ENCODE results near the gene FBXO31. TPM values are rescaled to one million over a fixed set of nuclear protein-coding genes. Genes with fewer than 3 reads are reported as not detected.

Gene FBXO31
- total and polyA plus RNA-seq, 12 donors: 19.2 to 106 (median 65.9) TPM

DNA sequence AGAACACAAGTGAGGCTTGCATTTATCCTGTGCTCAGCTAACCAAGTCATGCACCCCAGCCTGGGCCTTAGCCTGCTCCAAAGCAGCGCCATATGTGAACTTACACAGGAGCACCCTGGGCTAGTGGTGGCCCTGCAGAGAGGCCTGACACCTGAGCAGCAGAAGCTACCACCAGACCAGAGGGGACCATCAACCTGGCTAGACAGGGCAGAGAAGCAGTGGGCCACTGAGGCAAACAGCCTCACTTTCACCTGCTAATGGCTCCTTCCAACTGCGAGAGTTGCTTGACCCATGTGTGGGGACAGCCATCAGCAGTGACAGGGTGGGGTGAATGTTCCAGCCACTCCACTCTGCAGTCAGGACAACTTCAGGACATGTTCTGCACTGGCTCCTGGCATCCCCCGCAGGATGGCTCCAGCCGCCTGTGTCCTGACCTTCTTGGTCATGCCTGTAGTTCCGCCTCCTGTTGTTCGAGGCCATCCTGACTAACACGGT lies 63.5 kb downstream of the FBXO31 start:
- intact Hi-C loops (cut with DNase I): loop anchor here in 1 of 2 donors (10.0 kb wide), 1 partner anchor 315 kb away; no protein-coding TSS in a partner anchor
- H3K27me3 ChIP-seq: no peaks in the 10 kb centered on the region
- TF ChIP-seq, protein P1, sequence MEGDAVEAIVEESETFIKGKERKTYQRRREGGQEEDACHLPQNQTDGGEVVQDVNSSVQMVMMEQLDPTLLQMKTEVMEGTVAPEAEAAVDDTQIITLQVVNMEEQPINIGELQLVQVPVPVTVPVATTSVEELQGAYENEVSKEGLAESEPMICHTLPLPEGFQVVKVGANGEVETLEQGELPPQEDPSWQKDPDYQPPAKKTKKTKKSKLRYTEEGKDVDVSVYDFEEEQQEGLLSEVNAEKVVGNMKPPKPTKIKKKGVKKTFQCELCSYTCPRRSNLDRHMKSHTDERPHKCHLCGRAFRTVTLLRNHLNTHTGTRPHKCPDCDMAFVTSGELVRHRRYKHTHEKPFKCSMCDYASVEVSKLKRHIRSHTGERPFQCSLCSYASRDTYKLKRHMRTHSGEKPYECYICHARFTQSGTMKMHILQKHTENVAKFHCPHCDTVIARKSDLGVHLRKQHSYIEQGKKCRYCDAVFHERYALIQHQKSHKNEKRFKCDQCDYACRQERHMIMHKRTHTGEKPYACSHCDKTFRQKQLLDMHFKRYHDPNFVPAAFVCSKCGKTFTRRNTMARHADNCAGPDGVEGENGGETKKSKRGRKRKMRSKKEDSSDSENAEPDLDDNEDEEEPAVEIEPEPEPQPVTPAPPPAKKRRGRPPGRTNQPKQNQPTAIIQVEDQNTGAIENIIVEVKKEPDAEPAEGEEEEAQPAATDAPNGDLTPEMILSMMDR (IDR thresholded peaks at IDR 0.05): no peak
- no peak for TF ChIP-seq POLR2A (IDR thresholded peaks at IDR 0.05)
- H3K36me3 ChIP-seq (replicated peaks in 1 of 2): no peaks in the 10 kb centered on the region
- H3K4me1 ChIP-seq (replicated peaks in 1 of 2): peaks cover 8 to 17% of the 10 kb centered on the region in 2 donors
- 38 to 58% (median 51%) methylated on average over 5 to 7 of the region's 7 CpGs for WGBS, 4 donors
- no peak overlapping the region for H3K4me3 ChIP-seq
- H3K9me3 ChIP-seq (replicated peaks in 1 of 3): no peaks in the 10 kb centered on the region
- peak overlapping the region in 2 of 5 donors; percentile 8 to 18 for H3K27ac ChIP-seq
- DNase-seq: peak in 3 of 7 donors; percentile 37 to 58 (median 52)

DNA sequence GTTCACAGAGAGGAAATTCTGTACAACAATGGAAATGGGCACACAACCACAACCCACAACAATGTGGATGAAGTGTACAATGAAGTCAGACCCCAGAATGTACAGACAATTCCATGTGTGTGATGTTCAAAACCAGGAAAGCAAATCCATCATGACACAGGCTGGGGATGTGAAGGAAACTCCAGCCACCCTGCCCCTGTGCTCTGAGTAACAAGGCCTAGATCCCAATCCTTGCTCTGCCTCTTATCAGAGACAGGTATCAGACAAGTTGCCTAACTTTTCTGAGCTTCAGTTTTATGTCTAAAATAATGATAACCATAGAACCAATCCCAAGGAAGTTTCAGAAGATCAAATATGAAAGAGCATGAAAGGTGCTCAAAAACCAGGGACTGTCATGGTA lies 64.6 kb downstream of the FBXO31 start:
- H3K27me3 ChIP-seq: no peaks in the 10 kb centered on the region
- intact Hi-C loops (cut with DNase I): loop anchor here in 1 of 2 donors (10.0 kb wide), 1 partner anchor 316 kb away; no protein-coding TSS in a partner anchor
- TF ChIP-seq, protein P1 (IDR thresholded peaks at IDR 0.05): no peak
- no peak for TF ChIP-seq POLR2A (IDR thresholded peaks at IDR 0.05)
- H3K4me3 ChIP-seq: no peak overlapping the region
- H3K4me1 ChIP-seq (replicated peaks in 1 of 2): peaks cover 8 to 10% of the 10 kb centered on the region in 2 donors
- no peaks in the 10 kb centered on the region for H3K9me3 ChIP-seq (replicated peaks in 1 of 3)
- H3K27ac ChIP-seq: peak overlapping the region in 1 of 5 donors; percentile 10
- no peaks in the 10 kb centered on the region for H3K36me3 ChIP-seq (replicated peaks in 1 of 2)
- no peak for DNase-seq

DNA sequence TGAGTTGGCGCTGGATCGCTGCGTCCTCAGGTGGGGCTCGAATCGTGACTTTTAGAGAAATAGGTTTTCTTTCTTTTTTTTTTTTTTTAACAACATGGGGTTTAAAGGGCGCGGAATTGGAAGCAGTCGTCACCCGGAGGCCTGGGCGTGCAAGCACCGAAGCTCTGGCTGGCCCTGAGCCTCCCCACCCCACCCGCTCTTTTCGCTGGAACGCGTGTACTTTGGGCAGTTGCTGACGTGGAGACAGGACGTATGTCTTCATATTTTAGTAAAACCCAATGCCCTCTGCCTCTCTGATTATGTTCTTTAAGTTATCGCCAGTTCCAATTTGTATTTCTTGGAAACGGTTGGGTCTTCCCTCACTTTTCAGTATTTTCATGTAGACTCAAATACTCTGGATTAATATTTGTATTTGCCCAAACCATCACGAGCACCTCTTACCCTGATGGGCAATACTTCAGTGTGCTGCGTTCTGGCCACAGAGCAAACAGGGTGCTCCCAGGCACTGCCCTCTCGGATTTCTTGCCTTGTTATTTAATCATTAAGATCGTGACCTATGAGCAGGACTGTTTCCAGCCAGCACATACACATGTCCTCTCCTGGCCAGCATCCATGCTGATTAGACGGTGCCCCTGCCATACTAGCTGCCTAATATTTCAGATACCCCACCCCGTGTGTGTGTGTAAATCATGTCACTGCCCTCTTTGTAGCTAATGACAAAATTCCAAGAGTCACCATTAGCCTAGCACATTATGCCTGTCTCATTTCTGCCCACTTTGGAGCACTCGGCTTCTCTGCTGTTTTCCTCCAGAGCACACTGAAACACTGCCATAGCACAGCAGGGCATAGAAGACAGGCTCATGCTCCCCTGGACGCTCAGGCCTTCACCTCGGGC lies 65.6 kb downstream of the FBXO31 start:
- H3K36me3 ChIP-seq (replicated peaks in 1 of 2): no peaks in the 10 kb centered on the region
- intact Hi-C loops (cut with DNase I): loop anchor here in 1 of 2 donors (10.0 kb wide), 1 partner anchor 317 kb away; no protein-coding TSS in a partner anchor
- H3K4me1 ChIP-seq (replicated peaks in 1 of 2): peaks cover 8 to 10% of the 10 kb centered on the region in 2 donors
- H3K4me3 ChIP-seq: peak overlapping the region in 3 of 4 donors; percentile 77 to 100 (median 96)
- peak overlapping the region; percentile 92 to 100 (median 96) for H3K27ac ChIP-seq
- no peak for TF ChIP-seq POLR2A (IDR thresholded peaks at IDR 0.05)
- TF ChIP-seq, protein P1 (IDR thresholded peaks at IDR 0.05): no peak
- H3K9me3 ChIP-seq (replicated peaks in 1 of 3): no peaks in the 10 kb centered on the region
- 5 to 9% (median 6%) methylated on average over 28 of the region's 28 CpGs for WGBS, 4 donors
- peak; percentile 65 to 86 (median 71) for DNase-seq
- H3K27me3 ChIP-seq: no peaks in the 10 kb centered on the region

All from adrenal gland (tissue), 12 donors.